Measurements from ENCODE around the gene PCDHGA11.
"Not testable (repeated sequence)": the region's sequence is repeated elsewhere in the genome, so short reads cannot be mapped to it uniquely, and the experiment has no call there.

Gene PCDHGA11

GRCh38 chr5:141403387-141403786 lies 17.5 kb upstream of the PCDHGA11 start:
- H3K9me3 ChIP-seq (ENCODE audit: control insufficient read depth, insufficient read depth, low read length), result peaks cover 25% of the 10 kb centered on the region
- H3K27ac ChIP-seq (ENCODE audit: low read depth, low read length), result no peak overlapping the region
- H3K9ac ChIP-seq (ENCODE audit: low read depth, low read length), result no peak overlapping the region
- peaks cover under 1% of the 10 kb centered on the region; the same call in 1 of the 2 replicates for H3K4me1 ChIP-seq (ENCODE audit: control insufficient read depth, insufficient read depth, low read length)
- no peaks in the 10 kb centered on the region for H3K36me3 ChIP-seq (ENCODE audit: control insufficient read depth, insufficient read depth, low read length)
- H3K4me3 ChIP-seq (ENCODE audit: low read depth, low read length), result no peak overlapping the region
- peaks cover 1% of the 10 kb centered on the region for H3K27me3 ChIP-seq (ENCODE audit: control insufficient read depth, insufficient read depth, low read length)

- Histone ChIP-seq H3K4me3 (ENCODE audit: low read depth, low read length) (peak within 1 kb of the TSS; percentile 76), H3K9ac (ENCODE audit: low read depth, low read length) (peak within 1 kb of the TSS; percentile 44; the same call in 1 of the 2 replicates), H3K27me3 (ENCODE audit: control insufficient read depth, insufficient read depth, low read length) (peaks cover 13% of the 10 kb centered on the region)
- H3K36me3 ChIP-seq (ENCODE audit: control insufficient read depth, insufficient read depth, low read length); H3K4me1 ChIP-seq (ENCODE audit: control insufficient read depth, insufficient read depth, low read length); H3K9me3 ChIP-seq (ENCODE audit: control insufficient read depth, insufficient read depth, low read length); H3K27ac ChIP-seq (ENCODE audit: low read depth, low read length): not testable (repeated sequence)
These were observed 12.9 kb upstream of the PCDHGA11 start, which contains the start of gene PCDHGB6 for GRCh38 chr5:141407790-141408505. PCDHGB6 (plus strand) TSS chr5:141408021; CDS start chr5:141408203, 182 bp downstream.

- Histone ChIP-seq H3K4me3 (ENCODE audit: low read depth, low read length) (no peak overlapping the region), H3K27me3 (ENCODE audit: control insufficient read depth, insufficient read depth, low read length) (peaks cover 13% of the 10 kb centered on the region), H3K36me3 (ENCODE audit: control insufficient read depth, insufficient read depth, low read length) (no peaks in the 10 kb centered on the region), H3K9me3 (ENCODE audit: control insufficient read depth, insufficient read depth, low read length) (peaks cover 6% of the 10 kb centered on the region; the same call in 1 of the 2 replicates), H3K27ac (ENCODE audit: low read depth, low read length) (no peak overlapping the region), H3K4me1 (ENCODE audit: control insufficient read depth, insufficient read depth, low read length) (peaks cover 3% of the 10 kb centered on the region; the same call in 1 of the 2 replicates), H3K9ac (ENCODE audit: low read depth, low read length) (no peak overlapping the region)
These were observed 11.1 kb upstream of the PCDHGA11 start for GRCh38 chr5:141409598-141410306.

GRCh38 chr5:141411575-141411974 lies 9.3 kb upstream of the PCDHGA11 start:
- Histone ChIP-seq H3K9me3 (ENCODE audit: control insufficient read depth, insufficient read depth, low read length) (0 out of 2 replicates have a peak, but pooled peaks cover 2% of the 10 kb centered on the region), H3K27me3 (ENCODE audit: control insufficient read depth, insufficient read depth, low read length) (peaks cover 13% of the 10 kb centered on the region), H3K4me1 (ENCODE audit: control insufficient read depth, insufficient read depth, low read length) (peaks cover 3% of the 10 kb centered on the region; the same call in 1 of the 2 replicates), H3K36me3 (ENCODE audit: control insufficient read depth, insufficient read depth, low read length) (no peaks in the 10 kb centered on the region), H3K4me3 (ENCODE audit: low read depth, low read length) (no peak overlapping the region), H3K27ac (ENCODE audit: low read depth, low read length) (no peak overlapping the region), H3K9ac (ENCODE audit: low read depth, low read length) (no peak overlapping the region)

GRCh38 chr5:141412854-141413539 lies 7.9 kb upstream of the PCDHGA11 start, which contains the start of gene PCDHGA10:
PCDHGA10 (plus strand) TSS chr5:141412987; CDS start chr5:141413176, 189 bp downstream.
- no peaks in the 10 kb centered on the region for H3K36me3 ChIP-seq (ENCODE audit: control insufficient read depth, insufficient read depth, low read length)
- H3K4me1 ChIP-seq (ENCODE audit: control insufficient read depth, insufficient read depth, low read length), result peaks cover 3% of the 10 kb centered on the region; the same call in 1 of the 2 replicates
- no peak within 1 kb of the TSS for H3K27ac ChIP-seq (ENCODE audit: low read depth, low read length)
- 0 out of 2 replicates have a peak, but pooled peaks cover 2% of the 10 kb centered on the region for H3K9me3 ChIP-seq (ENCODE audit: control insufficient read depth, insufficient read depth, low read length)
- H3K27me3 ChIP-seq (ENCODE audit: control insufficient read depth, insufficient read depth, low read length), result peaks cover 13% of the 10 kb centered on the region
- peak within 1 kb of the TSS; percentile 45; the same call in 1 of the 2 replicates for H3K9ac ChIP-seq (ENCODE audit: low read depth, low read length)
- H3K4me3 ChIP-seq (ENCODE audit: low read depth, low read length), result peak within 1 kb of the TSS; percentile 61

- Histone ChIP-seq H3K36me3 (ENCODE audit: control insufficient read depth, insufficient read depth, low read length) (no peaks in the 10 kb centered on the region), H3K4me3 (ENCODE audit: low read depth, low read length) (peak overlapping the region; percentile 61), H3K9ac (ENCODE audit: low read depth, low read length) (no peak overlapping the region)
These were observed 7.2 kb upstream of the PCDHGA11 start for GRCh38 chr5:141413540-141414069.

GRCh38 chr5:141414548-141415274 lies 6.1 kb upstream of the PCDHGA11 start:
- not testable (repeated sequence) for H3K36me3 ChIP-seq (ENCODE audit: control insufficient read depth, insufficient read depth, low read length); H3K4me1 ChIP-seq (ENCODE audit: control insufficient read depth, insufficient read depth, low read length); H3K27ac ChIP-seq (ENCODE audit: low read depth, low read length); H3K9ac ChIP-seq (ENCODE audit: low read depth, low read length); H3K4me3 ChIP-seq (ENCODE audit: low read depth, low read length)
- H3K27me3 ChIP-seq (ENCODE audit: control insufficient read depth, insufficient read depth, low read length), result peaks cover 13% of the 10 kb centered on the region
- peaks cover 13% of the 10 kb centered on the region for H3K9me3 ChIP-seq (ENCODE audit: control insufficient read depth, insufficient read depth, low read length)

More at GRCh38 chr5:141413540-141414069, 7.2 kb upstream of the PCDHGA11 start:
- Histone ChIP-seq H3K27ac (ENCODE audit: low read depth, low read length) (no peak overlapping the region), H3K4me1 (ENCODE audit: control insufficient read depth, insufficient read depth, low read length) (peaks cover under 1% of the 10 kb centered on the region; the same call in 1 of the 2 replicates), H3K27me3 (ENCODE audit: control insufficient read depth, insufficient read depth, low read length) (peaks cover 16% of the 10 kb centered on the region), H3K9me3 (ENCODE audit: control insufficient read depth, insufficient read depth, low read length) (peaks cover 7% of the 10 kb centered on the region; the same call in 1 of the 2 replicates)

- not testable (repeated sequence) for H3K4me3 ChIP-seq (ENCODE audit: low read depth, low read length); H3K27ac ChIP-seq (ENCODE audit: low read depth, low read length); H3K4me1 ChIP-seq (ENCODE audit: control insufficient read depth, insufficient read depth, low read length); H3K9ac ChIP-seq (ENCODE audit: low read depth, low read length); H3K36me3 ChIP-seq (ENCODE audit: control insufficient read depth, insufficient read depth, low read length)
- Histone ChIP-seq H3K27me3 (ENCODE audit: control insufficient read depth, insufficient read depth, low read length) (peaks cover 13% of the 10 kb centered on the region), H3K9me3 (ENCODE audit: control insufficient read depth, insufficient read depth, low read length) (peaks cover 14% of the 10 kb centered on the region)
These were observed 5.6 kb upstream of the PCDHGA11 start for GRCh38 chr5:141415275-141415618.

- H3K27me3 ChIP-seq (ENCODE audit: control insufficient read depth, insufficient read depth, low read length), result peaks cover 20% of the 10 kb centered on the region
- H3K9ac ChIP-seq (ENCODE audit: low read depth, low read length), result peak within 1 kb of the TSS; percentile 64; the same call in 1 of the 2 replicates
- H3K27ac ChIP-seq (ENCODE audit: low read depth, low read length), result peak within 1 kb of the TSS; percentile 69
- H3K9me3 ChIP-seq (ENCODE audit: control insufficient read depth, insufficient read depth, low read length), result peaks cover 33% of the 10 kb centered on the region
- not testable (repeated sequence) for H3K4me1 ChIP-seq (ENCODE audit: control insufficient read depth, insufficient read depth, low read length); H3K36me3 ChIP-seq (ENCODE audit: control insufficient read depth, insufficient read depth, low read length)
- peak within 1 kb of the TSS; percentile 75 for H3K4me3 ChIP-seq (ENCODE audit: low read depth, low read length)
These were observed 3.2 kb upstream of the PCDHGA11 start, which contains the start of gene PCDHGB7 for GRCh38 chr5:141417494-141418172. PCDHGB7 (plus strand) TSS chr5:141417677; CDS start chr5:141417860, 183 bp downstream.

Measured in HUES48 (cell line).